Stomach (tissue), 9 donors: ENCODE data around the gene FSTL5. TPM values are rescaled to one million over a fixed set of nuclear protein-coding genes. Genes with fewer than 3 reads are reported as not detected.
"Not testable (repeated sequence)": the region's sequence is repeated elsewhere in the genome, so short reads cannot be mapped to it uniquely, and the experiment has no call there.

Source experiments
- DNase-seq, 2 donors: peaks; one replicate each; pipeline versions ENCODE4 v3.0.0 to v3.0.0-alpha.2; 2013 to 2019
- H3K27ac ChIP-seq, 5 donors: fragments of 200-600 bp in 4 of 5; sonication (generic) in 4 of 5; one replicate each; pipeline ENCODE4 v1.5.1; 2013 to 2019; ENCODE audit warnings: mild to moderate bottlenecking in 1 of 5, moderate library complexity in 1 of 5
- H3K27me3 ChIP-seq, 3 donors: fragments of 200-600 bp; sonication (generic); one replicate each; pipeline ENCODE4 v1.5.1; 2017 to 2019; ENCODE audit warnings: mixed run types in 1 of 3
- H3K36me3 ChIP-seq, 4 donors: fragments of 200-600 bp; sonication (generic); 1 replicate in 3 of 4; 2 replicates in 1 of 4; pipeline ENCODE4 v1.5.1; 2016 to 2019
- H3K4me1 ChIP-seq, 4 donors: fragments of 200-600 bp; sonication (generic); one replicate each; pipeline ENCODE4 v1.5.1; 2016 to 2019
- H3K4me3 ChIP-seq, 4 donors: fragments of 200-600 bp; sonication (generic) in 3 of 4; one replicate each; pipeline ENCODE4 v1.5.1; 2016 to 2019; ENCODE audit warnings: mild to moderate bottlenecking in 1 of 4
- H3K9me3 ChIP-seq, 4 donors: fragments of 200-600 bp; sonication (generic); one replicate each; pipeline ENCODE4 v1.5.1; 2016 to 2019
- EP300 ChIP-seq: sonication (generic); formaldehyde crosslinking; IDR thresholded peaks from one replicate; pipeline ENCODE4 v1.6.1; 2017; ENCODE audit warnings: antibody characterized with exemption
- POLR2A ChIP-seq, 4 donors: fragments of 450-650 bp; IDR thresholded peaks; one replicate each; pipeline ENCODE4 v1.6.1; 2016; ENCODE audit warnings: antibody characterized with exemption in 4 of 4, control low read depth in 2 of 4, mild to moderate bottlenecking in 1 of 4, moderate library complexity in 1 of 4
- POLR2AphosphoS5 ChIP-seq, 3 donors: sonication (generic); formaldehyde crosslinking; IDR thresholded peaks; one replicate each; pipeline ENCODE4 v1.6.1; 2016; ENCODE audit warnings: antibody characterized with exemption in 3 of 3
- WGBS, 5 donors: extraction: QIAGEN DNeasy Blood & Tissue Kit in 3 of 5; methylation state at CpG; one replicate each; pipeline versions ENCODE4 v1.1.5 to v1.1.7; 2013 to 2018; 5-methylcytosine and 5-hydroxymethylcytosine counted together
- intact Hi-C: fragments of 100-400 bp; cut with DNase I; formaldehyde crosslinking; loops from one replicate; pipeline ENCODE4 v1.15.1; 2023; ENCODE audit warnings: low total_unique reads
- polyA plus RNA-seq, 3 donors: library from polyadenylated mRNA; stranded (reverse); fragments of 200-250 nt; gene quantifications; one replicate each; pipeline ENCODE4 v1.2.3, GENCODE V29; 2013
- total RNA-seq, 5 donors: library from RNA; depleted of rRNA; stranded (reverse); fragments of >200 nt; gene quantifications; one replicate each; pipeline versions ENCODE4 v1.1.0 to v1.2.3, GENCODE V29; 2014 to 2016
- TF ChIP-seq, protein P1 (sequence below), 7 experiments: fragments of 450-650 bp in 4 of 7; fragments of 200-600 bp in 3 of 7; sonication (generic) in 3 of 7; IDR thresholded peaks; one replicate each; pipeline ENCODE4 v1.5.1; 2016 to 2019; ENCODE audit warnings: antibody characterized with exemption in 7 of 7, control low read depth in 2 of 7, mild to moderate bottlenecking in 1 of 7
- donor health status: healthy with polysubstance abuse.
- donor health status: Bipolar disorder and iron deficiency.
- donor health status: healthy.

FSTL5 gene
- total and polyA plus RNA-seq, 8 donors: 4.6 TPM; not detected in 7

DNA sequence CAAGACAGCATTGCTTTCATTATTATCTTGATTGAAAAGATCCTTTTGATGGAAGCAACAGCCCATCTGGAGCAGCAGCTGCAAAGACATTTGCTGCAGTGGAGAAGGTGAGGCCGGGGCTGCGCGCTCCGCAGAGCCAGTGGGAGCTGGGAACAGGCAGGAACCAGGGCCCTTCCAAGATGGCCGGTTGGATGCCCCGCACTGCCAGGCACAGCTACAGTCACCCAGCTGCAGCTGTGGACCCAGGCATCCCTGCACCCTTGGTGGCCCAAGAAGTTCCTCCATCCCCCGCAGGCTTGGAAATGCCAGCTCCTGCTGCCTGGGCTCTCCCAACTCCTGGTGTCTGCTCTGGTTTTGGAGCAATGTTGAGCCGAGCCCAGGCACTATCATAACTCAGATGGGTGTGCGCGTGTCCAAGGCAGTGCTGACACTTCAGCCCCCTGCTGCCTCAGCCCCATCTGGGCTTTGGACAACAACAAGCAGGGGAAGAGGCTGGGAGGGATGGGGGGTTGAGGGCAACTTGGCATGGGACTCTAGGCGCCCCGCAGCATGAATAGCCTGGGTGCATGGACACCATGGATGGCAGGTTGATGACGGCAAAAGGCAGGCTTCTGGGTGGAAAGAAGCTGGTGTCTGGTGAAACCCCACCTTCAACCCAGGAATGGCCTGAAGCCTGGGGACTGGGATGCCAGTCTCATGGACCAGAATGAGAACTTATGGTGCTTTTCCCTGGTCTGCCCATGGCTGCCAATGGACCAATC lies 371.8 kb downstream of the FSTL5 start:
- intact Hi-C loops: no loop called here
- H3K9me3 ChIP-seq: peaks cover 0 to 14% (median 11%) of the 10 kb centered on the region in 4 donors
- no peaks in the 10 kb centered on the region for H3K36me3 ChIP-seq
- WGBS, 5 donors: 89 to 95% (median 90%) methylated on average over 9 to 13 of the region's 13 CpGs
- no peaks in the 10 kb centered on the region for H3K27me3 ChIP-seq
- no peaks in the 10 kb centered on the region for H3K4me1 ChIP-seq
- DNase-seq: no peak
- no peak for TF ChIP-seq POLR2A (IDR thresholded peaks at IDR 0.05)
- TF ChIP-seq, protein P1, sequence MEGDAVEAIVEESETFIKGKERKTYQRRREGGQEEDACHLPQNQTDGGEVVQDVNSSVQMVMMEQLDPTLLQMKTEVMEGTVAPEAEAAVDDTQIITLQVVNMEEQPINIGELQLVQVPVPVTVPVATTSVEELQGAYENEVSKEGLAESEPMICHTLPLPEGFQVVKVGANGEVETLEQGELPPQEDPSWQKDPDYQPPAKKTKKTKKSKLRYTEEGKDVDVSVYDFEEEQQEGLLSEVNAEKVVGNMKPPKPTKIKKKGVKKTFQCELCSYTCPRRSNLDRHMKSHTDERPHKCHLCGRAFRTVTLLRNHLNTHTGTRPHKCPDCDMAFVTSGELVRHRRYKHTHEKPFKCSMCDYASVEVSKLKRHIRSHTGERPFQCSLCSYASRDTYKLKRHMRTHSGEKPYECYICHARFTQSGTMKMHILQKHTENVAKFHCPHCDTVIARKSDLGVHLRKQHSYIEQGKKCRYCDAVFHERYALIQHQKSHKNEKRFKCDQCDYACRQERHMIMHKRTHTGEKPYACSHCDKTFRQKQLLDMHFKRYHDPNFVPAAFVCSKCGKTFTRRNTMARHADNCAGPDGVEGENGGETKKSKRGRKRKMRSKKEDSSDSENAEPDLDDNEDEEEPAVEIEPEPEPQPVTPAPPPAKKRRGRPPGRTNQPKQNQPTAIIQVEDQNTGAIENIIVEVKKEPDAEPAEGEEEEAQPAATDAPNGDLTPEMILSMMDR (IDR thresholded peaks at IDR 0.05): no peak
- TF ChIP-seq POLR2AphosphoS5 (IDR thresholded peaks at IDR 0.05): no peak
- TF ChIP-seq EP300: no peak
- H3K27ac ChIP-seq: no peak overlapping the region
- H3K4me3 ChIP-seq: no peak overlapping the region

DNA sequence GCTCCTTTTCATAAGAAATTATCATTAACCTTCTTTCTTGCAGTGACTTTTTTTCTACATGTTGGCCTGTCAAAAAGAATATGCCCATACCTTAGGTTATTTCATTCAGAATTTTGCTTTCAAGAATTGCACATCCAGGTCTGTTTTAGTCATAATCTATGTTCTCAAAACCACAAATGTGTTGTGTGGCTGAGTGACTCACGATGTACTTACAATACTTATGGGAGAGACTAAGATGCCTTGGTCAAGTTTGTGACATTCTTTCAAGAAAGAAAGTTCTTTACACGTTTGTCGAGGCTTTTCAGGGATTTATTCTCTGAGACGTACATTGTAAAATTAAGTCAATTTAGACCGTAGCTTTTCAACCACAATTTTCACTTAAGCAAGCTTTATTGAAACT lies 396.7 kb downstream of the FSTL5 start:
- no peak for DNase-seq
- no peak overlapping the region for H3K27ac ChIP-seq
- H3K27me3 ChIP-seq: no peaks in the 10 kb centered on the region
- 57 to 78% (median 69%) methylated on average over 5 of the region's 5 CpGs for WGBS, 5 donors
- intact Hi-C loops: no loop called here
- H3K4me3 ChIP-seq: no peak overlapping the region
- no peaks in the 10 kb centered on the region for H3K4me1 ChIP-seq
- H3K36me3 ChIP-seq: no peaks in the 10 kb centered on the region
- no peaks in the 10 kb centered on the region for H3K9me3 ChIP-seq
- TF ChIP-seq POLR2AphosphoS5 (IDR thresholded peaks at IDR 0.05) (no peak), EP300 (no peak), POLR2A (IDR thresholded peaks at IDR 0.05) (no peak)
- TF ChIP-seq, protein P1 (IDR thresholded peaks at IDR 0.05): no peak

DNA sequence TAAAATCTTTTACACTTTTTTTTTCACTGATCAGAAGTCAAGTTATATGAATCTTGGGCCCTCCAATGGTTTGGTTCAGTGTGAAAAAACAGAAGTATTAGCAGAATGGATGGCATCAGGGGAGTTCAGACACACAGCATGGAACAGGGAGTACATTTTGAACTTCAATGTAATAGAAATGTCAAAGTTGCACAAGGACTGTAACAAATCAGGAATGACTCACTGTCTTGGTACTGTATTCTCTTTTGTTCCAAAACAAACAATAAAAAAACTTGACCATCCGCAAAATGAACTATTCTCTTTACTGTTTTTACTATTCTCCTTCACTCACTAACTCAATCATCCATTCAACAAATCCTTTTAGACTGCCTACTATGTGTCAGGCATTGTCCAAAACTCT lies 401.0 kb downstream of the FSTL5 start:
- Histone ChIP-seq H3K9me3 (no peaks in the 10 kb centered on the region), H3K4me3 (no peak overlapping the region), H3K27me3 (no peaks in the 10 kb centered on the region), H3K4me1 (no peaks in the 10 kb centered on the region), H3K36me3 (no peaks in the 10 kb centered on the region), H3K27ac (no peak overlapping the region)
- DNase-seq: no peak
- intact Hi-C loops: no loop called here
- TF ChIP-seq, protein P1 (IDR thresholded peaks at IDR 0.05): no peak
- no peak for TF ChIP-seq EP300
- no peak for TF ChIP-seq POLR2A (IDR thresholded peaks at IDR 0.05)
- TF ChIP-seq POLR2AphosphoS5 (IDR thresholded peaks at IDR 0.05): no peak
- WGBS, 5 donors: 57 to 75% (median 63%) methylated on average over 1 of the region's 1 CpG

DNA sequence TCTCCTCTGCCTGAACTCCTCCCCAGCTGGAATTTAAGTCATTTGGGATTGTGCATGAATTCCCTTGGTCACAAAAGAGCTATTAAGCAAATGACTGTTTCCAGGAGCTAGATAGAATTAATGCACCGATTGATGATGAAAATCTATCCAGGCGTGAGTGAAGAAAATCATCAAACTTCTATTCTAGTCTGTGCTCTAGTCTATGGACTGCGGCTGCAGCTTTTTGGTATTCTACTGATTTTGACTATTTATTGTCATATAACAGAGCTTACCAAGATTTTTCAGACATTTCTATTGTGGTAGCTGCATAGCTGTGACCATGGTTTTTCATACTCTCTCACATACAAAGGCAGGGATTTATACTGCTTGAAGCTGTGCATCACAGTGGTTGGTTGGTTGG lies 403.8 kb downstream of the FSTL5 start:
- H3K4me3 ChIP-seq: no peak overlapping the region
- intact Hi-C loops: no loop called here
- no peaks in the 10 kb centered on the region for H3K9me3 ChIP-seq
- no peak for DNase-seq
- H3K36me3 ChIP-seq: no peaks in the 10 kb centered on the region
- no peak for TF ChIP-seq POLR2AphosphoS5 (IDR thresholded peaks at IDR 0.05)
- no peak for TF ChIP-seq POLR2A (IDR thresholded peaks at IDR 0.05)
- TF ChIP-seq, protein P1 (IDR thresholded peaks at IDR 0.05): no peak
- TF ChIP-seq EP300: no peak
- H3K27ac ChIP-seq: no peak overlapping the region
- H3K27me3 ChIP-seq: no peaks in the 10 kb centered on the region
- H3K4me1 ChIP-seq: no peaks in the 10 kb centered on the region
- WGBS, 5 donors: 88 to 92% (median 90%) methylated on average over 3 of the region's 3 CpGs

DNA sequence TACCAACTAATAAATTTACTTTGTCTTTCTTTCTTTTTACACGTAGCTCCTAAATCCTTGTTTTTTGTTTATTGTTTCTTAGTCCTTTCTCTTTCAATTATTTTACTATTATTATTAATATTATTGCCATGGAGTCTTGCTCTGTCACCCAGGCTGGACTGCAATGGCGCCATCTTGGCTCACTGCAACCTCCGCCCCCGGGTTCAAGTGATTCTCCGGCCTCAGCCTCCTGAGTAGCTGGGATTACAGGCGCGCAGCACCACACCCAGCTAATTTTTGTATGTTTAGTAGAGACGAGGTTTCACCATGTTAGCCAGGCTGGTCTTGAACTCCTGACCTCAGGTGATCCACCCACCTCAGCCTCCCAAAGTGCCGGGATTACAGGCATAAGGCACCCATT lies 405.4 kb downstream of the FSTL5 start:
- H3K9me3 ChIP-seq, H3K36me3 ChIP-seq, H3K27me3 ChIP-seq, H3K4me3 ChIP-seq, H3K4me1 ChIP-seq, DNase-seq, intact Hi-C loops, H3K27ac ChIP-seq: not testable (repeated sequence)
- WGBS, 5 donors: 86 to 93% (median 91%) methylated on average over 9 of the region's 9 CpGs
